ENCODE results near the gene MAP2K3. TPM values are rescaled to one million over a fixed set of nuclear protein-coding genes. Genes with fewer than 3 reads are reported as not detected.

Gene MAP2K3
- total RNA-seq, 1 donor from 2014 or later = 38.0 TPM

- Mint-ChIP-seq H3K9me3 (ENCODE audit: unreplicated experiment) (peaks cover 6% of the 10 kb centered on the region), H3K27me3 (ENCODE audit: unreplicated experiment) (peaks cover 6% of the 10 kb centered on the region), H3K27ac (ENCODE audit: unreplicated experiment) (no peak overlapping the region), H3K4me3 (ENCODE audit: unreplicated experiment) (no peak overlapping the region), H3K36me3 (ENCODE audit: unreplicated experiment) (no peaks in the 10 kb centered on the region), H3K4me1 (ENCODE audit: low read depth, unreplicated experiment) (no peaks in the 10 kb centered on the region)
- DNase-seq = no peak
- no peak for TF ChIP-seq CTCF (IDR thresholded peaks at IDR 0.05; ENCODE audit: partially characterized antibody, unreplicated experiment)
Measured at GRCh38 chr17:21263376-21263775, 21.1 kb upstream of the MAP2K3 start.

GRCh38 chr17:21268596-21269188 lies 15.8 kb upstream of the MAP2K3 start:
- Mint-ChIP-seq H3K4me3 (ENCODE audit: unreplicated experiment) (no peak overlapping the region), H3K27me3 (ENCODE audit: unreplicated experiment) (peaks cover 8% of the 10 kb centered on the region), H3K36me3 (ENCODE audit: unreplicated experiment) (no peaks in the 10 kb centered on the region), H3K27ac (ENCODE audit: unreplicated experiment) (no peak overlapping the region), H3K4me1 (ENCODE audit: low read depth, unreplicated experiment) (no peaks in the 10 kb centered on the region), H3K9me3 (ENCODE audit: unreplicated experiment) (peaks cover 4% of the 10 kb centered on the region)
- no peak for DNase-seq
- no peak for TF ChIP-seq CTCF (IDR thresholded peaks at IDR 0.05; ENCODE audit: partially characterized antibody, unreplicated experiment)

DNA sequence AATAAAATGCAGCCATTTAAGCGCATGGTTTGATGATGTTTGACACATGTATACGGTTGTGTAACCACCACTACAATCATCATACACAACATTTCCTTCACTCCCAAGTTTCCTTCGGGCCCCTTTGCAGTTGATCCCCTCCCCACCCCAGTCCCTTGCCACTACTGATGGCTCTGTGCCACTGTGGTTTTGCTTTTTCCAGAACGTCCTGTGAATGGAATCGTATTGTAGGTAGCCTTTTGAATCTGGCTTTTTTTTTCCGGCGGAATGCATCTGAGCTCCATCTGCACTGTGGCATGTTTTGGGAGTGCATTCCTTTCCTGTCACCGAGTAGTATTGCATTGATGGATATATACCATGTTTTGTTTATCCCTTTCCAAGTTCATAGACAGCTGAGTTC lies 15.1 kb upstream of the MAP2K3 start:
- DNase-seq = no peak
- Mint-ChIP-seq H3K27me3 (ENCODE audit: unreplicated experiment) (peaks cover 8% of the 10 kb centered on the region), H3K27ac (ENCODE audit: unreplicated experiment) (no peak overlapping the region), H3K4me3 (ENCODE audit: unreplicated experiment) (no peak overlapping the region), H3K9me3 (ENCODE audit: unreplicated experiment) (peaks cover 4% of the 10 kb centered on the region), H3K4me1 (ENCODE audit: low read depth, unreplicated experiment) (no peaks in the 10 kb centered on the region), H3K36me3 (ENCODE audit: unreplicated experiment) (no peaks in the 10 kb centered on the region)
- no peak for TF ChIP-seq CTCF (IDR thresholded peaks at IDR 0.05; ENCODE audit: partially characterized antibody, unreplicated experiment)

DNA sequence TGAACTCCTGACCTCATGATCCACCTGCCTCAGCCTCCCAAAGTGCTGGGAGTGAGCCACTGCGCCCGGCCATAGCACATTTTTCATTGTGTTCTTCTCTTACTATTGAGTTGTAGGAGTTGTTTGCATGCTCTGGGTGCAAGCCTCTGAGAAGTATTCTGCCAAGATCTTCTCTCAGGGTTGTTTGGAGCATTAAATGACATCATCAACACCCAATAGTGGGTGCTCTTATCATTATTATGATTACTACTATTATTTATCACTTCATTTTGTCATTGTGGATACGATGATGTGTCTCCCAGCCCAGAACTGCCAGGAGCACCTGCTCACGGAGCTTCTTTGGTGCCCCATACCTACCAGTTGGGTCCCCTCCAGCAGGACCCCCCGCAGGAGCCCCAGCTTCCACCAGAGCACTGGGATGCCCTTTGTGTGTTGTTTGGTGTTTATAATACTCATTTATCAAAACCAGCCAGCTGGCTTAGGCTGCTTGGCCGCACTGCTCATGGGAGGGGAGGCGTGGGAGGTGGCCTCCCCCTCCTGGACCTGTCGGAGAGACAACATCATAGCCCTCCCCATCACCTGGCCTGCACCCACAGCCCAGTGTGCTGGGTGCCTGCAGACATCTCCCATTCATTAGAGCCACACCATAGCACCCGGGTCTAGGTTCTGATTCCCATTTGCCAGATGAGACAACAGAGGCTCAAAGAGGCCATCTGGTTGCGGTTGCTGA lies 12.9 kb upstream of the MAP2K3 start:
- TF ChIP-seq CTCF (IDR thresholded peaks at IDR 0.05; ENCODE audit: partially characterized antibody, unreplicated experiment) = no peak
- Mint-ChIP-seq H3K27ac (ENCODE audit: unreplicated experiment) (no peak overlapping the region), H3K4me3 (ENCODE audit: unreplicated experiment) (no peak overlapping the region), H3K4me1 (ENCODE audit: low read depth, unreplicated experiment) (peaks cover 6% of the 10 kb centered on the region), H3K36me3 (ENCODE audit: unreplicated experiment) (no peaks in the 10 kb centered on the region), H3K27me3 (ENCODE audit: unreplicated experiment) (peaks cover 7% of the 10 kb centered on the region), H3K9me3 (ENCODE audit: unreplicated experiment) (peaks cover 3% of the 10 kb centered on the region)
- DNase-seq = no peak

DNA sequence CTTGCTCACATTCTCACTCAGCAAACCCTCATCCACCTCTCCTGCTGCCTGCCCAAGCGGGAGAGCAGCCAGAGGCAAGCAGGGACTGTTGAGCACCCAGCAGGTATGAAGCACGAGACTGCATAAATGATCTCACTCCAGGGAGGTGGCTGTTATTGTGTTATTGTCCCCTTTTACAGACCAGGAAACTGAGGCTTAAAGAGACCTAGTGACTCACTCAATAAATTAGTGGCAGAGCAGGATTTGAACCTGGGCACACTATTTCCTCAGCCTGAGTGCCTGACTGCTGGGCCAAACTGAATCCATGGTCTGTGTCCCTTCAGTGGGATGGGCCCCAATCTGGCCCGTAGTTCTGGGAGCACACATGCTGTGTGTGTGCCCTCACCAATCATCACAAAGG lies 12.3 kb upstream of the MAP2K3 start:
- Mint-ChIP-seq H3K4me1 (ENCODE audit: low read depth, unreplicated experiment) (peaks cover 6% of the 10 kb centered on the region), H3K36me3 (ENCODE audit: unreplicated experiment) (no peaks in the 10 kb centered on the region), H3K27ac (ENCODE audit: unreplicated experiment) (no peak overlapping the region), H3K4me3 (ENCODE audit: unreplicated experiment) (no peak overlapping the region), H3K9me3 (ENCODE audit: unreplicated experiment) (peaks cover 2% of the 10 kb centered on the region), H3K27me3 (ENCODE audit: unreplicated experiment) (peaks cover 7% of the 10 kb centered on the region)
- TF ChIP-seq CTCF (IDR thresholded peaks at IDR 0.05; ENCODE audit: partially characterized antibody, unreplicated experiment) = no peak
- no peak for DNase-seq

Data from glutamatergic neuron (in vitro differentiated cells).